K562 (cell line): ENCODE measurements around the gene COASY. TPM values are rescaled to one million over a fixed set of nuclear protein-coding genes. Genes with fewer than 3 reads are reported as not detected.

Source experiments
- ATAC-seq: fragments of 200-7000 bp; cut with Tn5 transposase; 3 replicates; pipeline ENCODE4 v1.9.1; 2020; ENCODE audit warnings: moderate library complexity
- BruUV-seq: library from RNA; stranded (reverse); fragments of 400-500 nt; replicated peaks from 2 replicates; lab custom pipeline; 2021; lab: Mats Ljungman, UMichigan
- CTCF ChIA-PET: fragments of 300-600 bp; formaldehyde crosslinking; extraction: SDS; loops from one replicate; lab custom pipeline; 2021; ENCODE audit warnings: low intra/inter-chr PET ratio; lab: Yijun Ruan, JAX
- POLR2A ChIA-PET: fragments of 300-600, 350-650 bp; sonication (Branson Sonifier 250); formaldehyde crosslinking; extraction: SDS; loops from one replicate; lab custom pipeline; 2021; ENCODE audit warnings: antibody characterized with exemption, inconsistent platforms; lab: Yijun Ruan, JAX
- DNase-seq, 4 experiments: peaks; one replicate each; pipeline versions ENCODE4 v3.0.0 to v3.0.0-alpha.2; 2011 to 2018; ENCODE audit warnings: low spot score in 3 of 4, mixed read lengths in 3 of 4; ENCODE audit errors: extremely low read depth in 1 of 4
- FAIRE-seq: peaks from 2 replicates; lab custom pipeline; 2011; peaks lifted over from hg19 to GRCh38; lab: Jason Lieb, UNC
- H2AFZ ChIP-seq: 2 replicates; pipeline ENCODE4 v1.6.0; 2011; ENCODE audit warnings: low read depth, low read length, control low read depth, inconsistent platforms
- H3K27ac ChIP-seq: fragments of 200-600 bp; 3 replicates; pipeline ENCODE4 v1.8.0; 2011; ENCODE audit warnings: low read depth, mild to moderate bottlenecking, control low read depth, inconsistent platforms, low read length, moderate library complexity, mixed read lengths; ENCODE audit errors: extremely low read depth
- H3K27me3 ChIP-seq, 2 experiments: fragments of 300-600 bp in 1 of 2; 2 replicates in 1 of 2; 3 replicates in 1 of 2; pipeline versions ENCODE4 v1.6.0 to v1.8.0; 2011; ENCODE audit warnings: inconsistent platforms in 2 of 2, low read length in 2 of 2, mild to moderate bottlenecking in 1 of 2, mixed read lengths in 1 of 2, moderate library complexity in 1 of 2; ENCODE audit not compliant: control insufficient read depth in 2 of 2, insufficient read depth in 2 of 2
- H3K36me3 ChIP-seq: fragments of 300-600 bp; 3 replicates; pipeline ENCODE4 v1.8.0; 2011; ENCODE audit warnings: mild to moderate bottlenecking, low read length, inconsistent platforms; ENCODE audit not compliant: control insufficient read depth, insufficient read depth
- H3K4me1 ChIP-seq, 2 experiments: fragments of 200-600 bp in 1 of 2; replicated peaks in 1 of 2; 2 replicates in 1 of 2; 3 replicates in 1 of 2; pipeline versions ENCODE4 v1.5.1 to v1.8.0; 2011; ENCODE audit warnings: inconsistent platforms in 2 of 2, low read length in 2 of 2, mild to moderate bottlenecking in 1 of 2, mixed read lengths in 1 of 2, moderate library complexity in 1 of 2; ENCODE audit not compliant: control insufficient read depth in 2 of 2, insufficient read depth in 2 of 2
- H3K4me2 ChIP-seq: 2 replicates; pipeline ENCODE4 v1.6.1; 2011; ENCODE audit warnings: low read length, control low read depth, inconsistent platforms, mixed read lengths; ENCODE audit not compliant: insufficient read depth
- H3K4me3 ChIP-seq: fragments of 200-600 bp; sonication (generic), shearing (Covaris generic); 2 replicates; pipeline ENCODE4 v1.5.1; 2016; ENCODE audit warnings: control low read depth, inconsistent platforms
- H3K79me2 ChIP-seq: fragments of 200-600 bp; 3 replicates; pipeline ENCODE4 v1.8.0; 2011; ENCODE audit warnings: low read length, inconsistent platforms; ENCODE audit not compliant: control insufficient read depth, insufficient read depth
- H3K9ac ChIP-seq, 2 experiments: 2 replicates each; pipeline versions ENCODE4 v1.6.0 to v1.6.1; 2011; ENCODE audit warnings: low read depth in 2 of 2, low read length in 2 of 2, control low read depth in 1 of 2, inconsistent platforms in 1 of 2, mild to moderate bottlenecking in 1 of 2, mixed read lengths in 1 of 2; ENCODE audit not compliant: insufficient read depth in 1 of 2
- H3K9me1 ChIP-seq: one replicate; pipeline ENCODE4 v1.6.0; 2011; ENCODE audit warnings: inconsistent platforms, mild to moderate bottlenecking, low read length, moderate library complexity; ENCODE audit not compliant: control insufficient read depth, insufficient read depth
- H3K9me3 ChIP-seq: replicated peaks from 2 replicates; pipeline ENCODE4 v1.5.1; 2011; ENCODE audit warnings: low read depth, low read length, inconsistent platforms; ENCODE audit not compliant: control insufficient read depth, insufficient read depth
- H4K20me1 ChIP-seq: replicated peaks from 2 replicates; pipeline ENCODE4 v1.6.1; 2011; ENCODE audit warnings: low read length, inconsistent platforms, mixed read lengths; ENCODE audit not compliant: control insufficient read depth, insufficient read depth
- RBM25 ChIP-seq: fragments of 200-400 bp; formaldehyde crosslinking; IDR thresholded peaks from 2 replicates; pipeline ENCODE4 v1.6.1; 2018; ENCODE audit warnings: low read length, low read depth, moderate library complexity; ENCODE audit not compliant: severe bottlenecking
- WGBS: fragments of 100-300 bp; shearing (Covaris generic); methylation state at CpG from one replicate; pipeline ENCODE4 v1.1.6; 2016; ENCODE audit warnings: low coverage, mixed read lengths; ENCODE audit not compliant: insufficient coverage; ENCODE audit errors: missing lambda C conversion rate; 5-methylcytosine and 5-hydroxymethylcytosine counted together
- in situ Hi-C: fragments of 300-500 bp; cut with MboI; formaldehyde crosslinking; loops from 4 replicates; pipeline ENCODE4 v1.15.0; 2018; ENCODE audit warnings: inconsistent platforms, mixed read lengths
- intact Hi-C: fragments of 100-400 bp; cut with micrococcal nuclease; formaldehyde crosslinking; loops from 2 replicates; pipeline ENCODE4 v1.14.2; 2022
- polyA plus RNA-seq, 8 experiments: library from polyadenylated mRNA; depleted of rRNA in 4 of 8; stranded (reverse) in 5 of 8; unstranded in 3 of 8; fragments of >200 nt; fragmentation: Nextera tagmentation in 2 of 8; fragmentation: Illumina TruSeq in 1 of 8; extraction: Ambion mirVana in 2 of 8; extraction: Trizol in 1 of 8; gene quantifications; 2 replicates each; pipeline versions ENCODE4 v1.2.1 to v1.2.3, GENCODE V29; 2011 to 2014; ENCODE audit warnings: inconsistent platforms in 1 of 8, missing spikeins in 1 of 8
- total RNA-seq, 7 experiments: library from RNA; depleted of rRNA in 6 of 7; stranded (reverse); fragments of >200 nt in 6 of 7; fragmentation: Illumina TruSeq in 2 of 7; extraction: Trizol in 2 of 7; gene quantifications; 2 replicates each; pipeline versions ENCODE4 v1.2.1 to v1.2.3, GENCODE V29; 2011 to 2021; ENCODE audit warnings: low replicate concordance in 1 of 7
- TF ChIP-seq, protein P1 (sequence below), 2 experiments: fragments of 450-650 bp; IDR thresholded peaks; 2 replicates each; pipeline ENCODE4 v1.6.1; 2018; ENCODE audit warnings: mild to moderate bottlenecking in 2 of 2, low read depth in 1 of 2; ENCODE audit not compliant: partially characterized antibody in 2 of 2

COASY gene
- total and polyA plus RNA-seq, 9 of the 15 experiments (the other 6 are each of a cell fraction or from before 2014, with no cell fraction given): 25.4 to 175 (median 62.3) TPM

GRCh38 chr17:42607769-42608168, 45.8 kb downstream of the COASY start:
- no peaks in the 10 kb centered on the region for H3K9me1 ChIP-seq
- peak overlapping the region in 1 of 2 experiments; percentile 92; a peak in 2 of 4 replicates for H3K9ac ChIP-seq
- in situ Hi-C loops (no loop called here), intact Hi-C loops (loop anchor here (5.0 kb wide), 1 partner anchor 70 kb away; the partner anchor contains the start of gene PLEKHH3)
- peaks cover 16 to 18% of the 10 kb centered on the region in 2 experiments; a peak in 4 of 5 replicates for H3K4me1 ChIP-seq
- no peaks in the 10 kb centered on the region for H3K9me3 ChIP-seq
- ChIA-PET CTCF (interaction anchor here (1.1 kb wide), 1 partner anchor 73 kb away, joined by 4 read pairs; no protein-coding TSS in a partner anchor), POLR2A (interaction anchor here (0.6 to 2.8 kb wide), 12 partner anchors 8 to 239 kb away, joined by 3 to 31 read pairs (median 6); no protein-coding TSS in a partner anchor)
- no peak for FAIRE-seq
- peaks cover 3% of the 10 kb centered on the region; the same call in 1 of the 2 replicates for H4K20me1 ChIP-seq
- BruUV-seq: no TSS peak
- peaks cover 72% of the 10 kb centered on the region for H3K79me2 ChIP-seq
- H3K4me2 ChIP-seq: peak overlapping the region; percentile 97
- DNase-seq: no peak
- no peak for ATAC-seq
- WGBS: 6% methylated on average over 3 of the region's 3 CpGs
- peak overlapping the region; percentile 95 for H3K4me3 ChIP-seq
- peaks cover 22% of the 10 kb centered on the region for H3K36me3 ChIP-seq
- TF ChIP-seq, protein P1, sequence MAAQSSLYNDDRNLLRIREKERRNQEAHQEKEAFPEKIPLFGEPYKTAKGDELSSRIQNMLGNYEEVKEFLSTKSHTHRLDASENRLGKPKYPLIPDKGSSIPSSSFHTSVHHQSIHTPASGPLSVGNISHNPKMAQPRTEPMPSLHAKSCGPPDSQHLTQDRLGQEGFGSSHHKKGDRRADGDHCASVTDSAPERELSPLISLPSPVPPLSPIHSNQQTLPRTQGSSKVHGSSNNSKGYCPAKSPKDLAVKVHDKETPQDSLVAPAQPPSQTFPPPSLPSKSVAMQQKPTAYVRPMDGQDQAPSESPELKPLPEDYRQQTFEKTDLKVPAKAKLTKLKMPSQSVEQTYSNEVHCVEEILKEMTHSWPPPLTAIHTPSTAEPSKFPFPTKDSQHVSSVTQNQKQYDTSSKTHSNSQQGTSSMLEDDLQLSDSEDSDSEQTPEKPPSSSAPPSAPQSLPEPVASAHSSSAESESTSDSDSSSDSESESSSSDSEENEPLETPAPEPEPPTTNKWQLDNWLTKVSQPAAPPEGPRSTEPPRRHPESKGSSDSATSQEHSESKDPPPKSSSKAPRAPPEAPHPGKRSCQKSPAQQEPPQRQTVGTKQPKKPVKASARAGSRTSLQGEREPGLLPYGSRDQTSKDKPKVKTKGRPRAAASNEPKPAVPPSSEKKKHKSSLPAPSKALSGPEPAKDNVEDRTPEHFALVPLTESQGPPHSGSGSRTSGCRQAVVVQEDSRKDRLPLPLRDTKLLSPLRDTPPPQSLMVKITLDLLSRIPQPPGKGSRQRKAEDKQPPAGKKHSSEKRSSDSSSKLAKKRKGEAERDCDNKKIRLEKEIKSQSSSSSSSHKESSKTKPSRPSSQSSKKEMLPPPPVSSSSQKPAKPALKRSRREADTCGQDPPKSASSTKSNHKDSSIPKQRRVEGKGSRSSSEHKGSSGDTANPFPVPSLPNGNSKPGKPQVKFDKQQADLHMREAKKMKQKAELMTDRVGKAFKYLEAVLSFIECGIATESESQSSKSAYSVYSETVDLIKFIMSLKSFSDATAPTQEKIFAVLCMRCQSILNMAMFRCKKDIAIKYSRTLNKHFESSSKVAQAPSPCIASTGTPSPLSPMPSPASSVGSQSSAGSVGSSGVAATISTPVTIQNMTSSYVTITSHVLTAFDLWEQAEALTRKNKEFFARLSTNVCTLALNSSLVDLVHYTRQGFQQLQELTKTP (IDR thresholded peaks at IDR 0.05; ENCODE audit: low read depth in 1 of 2, partially characterized antibody in 2 of 2): peak in 1 of 2 experiments; percentile 15
- no peak for TF ChIP-seq RBM25
- no peaks in the 10 kb centered on the region for H3K27me3 ChIP-seq
- H2AFZ ChIP-seq: no peak overlapping the region
- no peak overlapping the region for H3K27ac ChIP-seq
